G401 (cell line): Measurements from ENCODE around the gene KIF18B. TPM values are rescaled to one million over a fixed set of nuclear protein-coding genes. Genes with fewer than 3 reads are reported as not detected.

Source experiments
- DNase-seq: peaks from one replicate; pipeline ENCODE4 v3.0.0-alpha.2; 2015; ENCODE audit warnings: low spot score
- in situ Hi-C: cut with HindIII; loops from 2 replicates; pipeline ENCODE4 v1.10.0; 2016; ENCODE audit warnings: low sequenced_read_pairs, mixed read lengths
- total RNA-seq: library from RNA; depleted of rRNA; stranded (reverse); fragments of >200 nt; shearing (Covaris generic); gene quantifications from 2 replicates; pipeline ENCODE4 v1.2.3, GENCODE V29; 2014

Gene KIF18B
- total RNA-seq, 1 experiment from 2014 or later: 24.4 TPM

DNA sequence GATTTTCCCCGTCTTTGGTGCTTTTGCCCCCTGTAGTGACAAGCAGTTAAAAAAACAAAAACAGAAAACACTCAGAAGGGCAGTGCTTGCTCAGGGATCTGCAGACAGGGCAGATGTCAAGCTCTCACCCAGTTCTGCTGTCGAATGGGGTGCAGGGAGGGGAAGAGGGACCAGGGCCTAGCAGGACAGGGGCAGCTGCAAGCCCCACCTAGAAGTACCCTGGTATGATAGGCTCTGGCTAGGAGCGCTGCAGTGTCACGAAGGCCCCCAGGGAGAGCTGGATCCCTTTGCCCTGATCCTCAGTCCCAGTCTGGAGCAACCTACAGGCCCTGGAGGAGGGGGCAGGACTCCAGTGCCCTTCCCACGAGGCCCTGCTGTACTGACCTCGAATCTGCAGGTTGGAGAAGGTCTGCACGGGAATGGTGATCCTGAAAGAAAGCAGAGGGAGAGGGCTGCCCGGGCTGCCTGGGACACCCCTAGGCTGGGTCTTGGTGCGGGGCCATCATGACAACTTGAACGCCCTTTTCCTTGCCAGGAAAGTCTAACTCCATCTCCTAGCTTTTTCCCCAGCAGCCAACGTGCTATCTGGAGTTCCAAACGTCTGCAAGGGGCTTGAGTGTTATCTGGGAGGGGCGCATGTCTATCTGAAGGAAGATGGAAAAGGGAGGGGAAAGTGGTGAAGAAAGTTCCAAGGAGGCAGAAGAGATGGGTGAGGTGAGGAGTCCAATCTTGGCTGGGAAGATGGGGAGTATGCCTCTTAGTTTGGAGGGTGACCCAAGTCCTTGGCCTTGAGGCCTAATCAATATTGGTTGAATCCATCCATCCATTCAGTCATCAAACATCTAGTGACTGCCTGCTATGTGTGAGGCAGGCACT is 37.1 kb downstream of the KIF18B start:
- DNase-seq: no peak

DNA sequence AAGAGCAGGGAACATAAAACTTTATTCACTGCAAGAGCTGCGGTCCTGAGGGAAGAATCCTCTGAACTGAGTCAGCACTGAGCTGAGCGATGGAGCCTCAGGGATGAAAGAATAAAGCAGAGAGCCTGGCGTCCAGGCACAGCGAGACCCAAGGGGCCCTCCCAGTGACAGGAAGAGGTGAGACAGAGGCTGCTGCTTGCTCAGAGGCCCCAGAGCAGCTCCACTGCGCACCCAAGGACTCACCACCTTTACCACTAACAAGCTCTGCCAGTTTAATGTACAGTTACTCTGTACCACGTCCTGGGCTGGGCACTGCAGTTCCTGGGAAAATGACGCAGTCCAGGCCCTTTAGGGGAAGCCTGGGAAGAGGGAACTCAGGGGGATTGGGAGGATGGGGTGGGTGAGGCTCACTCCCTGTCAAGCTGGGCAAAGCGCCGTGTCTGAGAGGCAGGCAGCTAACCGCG is 37.9 kb downstream of the KIF18B start:
- no peak for DNase-seq
- in situ Hi-C loops: no loop called here

More for the DNA sequence above, 37.1 kb downstream of the KIF18B start:
- in situ Hi-C loops: no loop called here

GRCh38 chr17:44908761-44909326 is 38.7 kb downstream of the KIF18B start:
- no peak for DNase-seq
- in situ Hi-C loops: no loop called here

DNA sequence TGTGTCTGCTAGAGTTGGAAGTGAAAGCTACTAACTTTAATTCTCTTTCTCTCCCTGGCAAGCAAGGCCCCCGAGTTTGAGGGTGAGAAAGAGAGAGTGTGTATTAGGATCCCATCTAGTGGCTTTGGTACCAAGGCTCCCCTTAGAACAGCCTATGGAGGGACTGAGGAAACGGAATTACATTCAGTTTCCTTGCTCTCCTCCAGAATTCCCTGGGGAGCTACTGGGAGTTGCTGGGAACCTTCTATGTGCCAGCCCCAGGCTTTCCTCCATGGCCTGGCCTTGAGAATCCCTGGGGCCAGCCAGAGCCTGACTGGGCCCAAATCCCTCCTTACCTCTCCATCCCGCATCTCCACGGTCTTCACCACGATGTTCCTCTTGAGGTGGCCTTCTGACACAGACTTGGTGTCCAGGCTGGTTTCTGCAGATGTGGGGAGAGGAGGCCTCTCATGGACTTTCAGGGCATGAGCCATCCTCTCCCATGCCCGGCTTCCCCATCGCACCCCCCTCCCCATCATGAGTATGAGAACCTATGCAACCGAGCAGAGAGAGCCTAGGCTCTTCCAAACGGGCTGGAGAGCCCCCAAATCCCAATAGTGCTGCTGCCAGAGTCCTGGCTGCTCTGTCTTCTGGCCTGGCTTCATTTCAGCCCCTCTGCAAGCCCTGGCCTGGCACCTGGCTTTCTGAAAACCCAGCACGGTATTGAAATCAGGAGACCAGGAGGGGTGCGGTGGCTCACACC is 39.7 kb downstream of the KIF18B start:
- in situ Hi-C loops: no loop called here
- no peak for DNase-seq

GRCh38 chr17:44906763-44907728 is 40.5 kb downstream of the KIF18B start:
- in situ Hi-C loops: no loop called here
- DNase-seq: no peak

DNA sequence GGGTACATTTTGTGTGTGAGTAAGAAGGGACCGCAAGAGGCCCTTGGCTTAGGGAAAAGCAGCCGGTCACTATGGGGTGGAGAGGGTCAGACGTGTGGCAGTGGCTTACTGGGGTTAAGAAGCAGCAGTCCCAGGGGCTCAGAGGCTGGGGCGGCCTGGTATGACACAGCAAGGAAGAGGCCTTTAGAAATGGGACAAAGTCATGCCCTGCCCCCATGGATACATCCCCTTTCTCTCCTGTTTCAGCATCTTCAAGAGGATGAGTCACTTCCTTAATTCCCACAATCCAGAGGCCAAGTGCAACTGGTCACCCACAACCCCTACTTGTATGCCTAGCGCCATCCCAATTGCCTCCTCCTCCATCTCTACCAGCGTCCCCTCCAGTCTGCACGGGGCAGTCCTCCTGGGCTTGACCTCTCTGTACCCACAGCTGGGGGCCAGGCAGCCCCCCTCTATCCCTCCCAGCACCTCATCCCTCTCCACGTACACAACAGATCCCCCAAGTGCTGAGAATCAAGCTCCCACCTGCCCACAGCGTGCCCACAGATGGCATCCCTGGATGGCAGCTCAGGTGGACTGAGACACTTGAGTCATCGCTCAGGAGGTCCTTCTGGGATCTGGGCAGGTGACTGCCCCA is 41.4 kb downstream of the KIF18B start:
- in situ Hi-C loops: no loop called here
- no peak for DNase-seq

DNA sequence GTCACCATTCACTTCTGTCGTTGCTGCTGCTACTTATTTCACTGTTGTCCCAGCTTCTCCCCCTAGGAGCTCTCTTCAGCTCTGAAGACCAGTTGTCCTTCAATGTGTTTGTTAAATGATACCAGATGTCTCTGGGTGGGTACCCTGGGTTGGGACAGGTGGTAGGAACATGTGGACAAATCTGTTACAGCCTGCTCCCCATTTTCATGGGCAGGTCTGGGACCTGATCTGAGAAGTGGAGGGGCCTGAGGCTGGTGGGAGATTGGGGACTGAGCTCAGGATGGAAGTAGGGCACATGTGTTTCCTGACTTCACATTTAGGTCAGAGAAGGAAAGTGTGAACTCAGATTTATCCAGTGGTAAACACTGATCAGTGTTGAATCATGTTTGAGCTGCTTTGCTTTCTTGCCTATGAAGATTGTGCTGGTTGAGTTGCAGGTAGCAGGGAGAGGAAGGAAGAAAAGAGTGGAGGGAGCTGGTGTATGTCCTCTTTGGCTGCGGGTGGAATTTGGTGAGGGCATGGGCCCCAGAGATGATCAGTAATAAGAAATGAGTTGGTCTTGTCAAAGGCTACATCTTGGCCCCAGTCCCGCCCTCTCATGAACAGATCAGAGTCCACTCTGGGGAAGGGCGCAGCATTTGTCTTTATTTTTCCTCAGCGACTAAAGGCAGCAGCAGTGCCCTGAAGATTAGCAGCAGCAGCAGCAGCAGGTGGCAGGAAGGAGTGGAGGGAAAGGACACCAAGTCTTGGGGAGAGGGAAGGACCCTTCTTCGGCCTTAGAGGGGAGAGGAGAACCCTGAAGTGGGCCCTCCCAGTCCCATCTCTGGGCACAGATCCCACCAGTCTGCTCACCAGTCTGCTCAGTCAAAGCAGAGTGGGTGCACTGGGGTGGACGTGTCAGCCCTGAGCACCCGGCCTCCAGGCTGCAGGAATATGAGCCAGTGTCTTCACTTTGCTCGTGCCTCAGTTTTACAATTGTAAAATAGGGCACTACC is 42.3 kb downstream of the KIF18B start:
- in situ Hi-C loops: no loop called here
- no peak for DNase-seq

- no peak for DNase-seq
- in situ Hi-C loops: no loop called here
These were observed 43.3 kb downstream of the KIF18B start for GRCh38 chr17:44904001-44904984.

- DNase-seq: no peak
- in situ Hi-C loops: no loop called here
These were observed 44.4 kb downstream of the KIF18B start for GRCh38 chr17:44903012-44903685.

GRCh38 chr17:44902135-44902760 is 45.3 kb downstream of the KIF18B start:
- in situ Hi-C loops: no loop called here
- no peak for DNase-seq

DNA sequence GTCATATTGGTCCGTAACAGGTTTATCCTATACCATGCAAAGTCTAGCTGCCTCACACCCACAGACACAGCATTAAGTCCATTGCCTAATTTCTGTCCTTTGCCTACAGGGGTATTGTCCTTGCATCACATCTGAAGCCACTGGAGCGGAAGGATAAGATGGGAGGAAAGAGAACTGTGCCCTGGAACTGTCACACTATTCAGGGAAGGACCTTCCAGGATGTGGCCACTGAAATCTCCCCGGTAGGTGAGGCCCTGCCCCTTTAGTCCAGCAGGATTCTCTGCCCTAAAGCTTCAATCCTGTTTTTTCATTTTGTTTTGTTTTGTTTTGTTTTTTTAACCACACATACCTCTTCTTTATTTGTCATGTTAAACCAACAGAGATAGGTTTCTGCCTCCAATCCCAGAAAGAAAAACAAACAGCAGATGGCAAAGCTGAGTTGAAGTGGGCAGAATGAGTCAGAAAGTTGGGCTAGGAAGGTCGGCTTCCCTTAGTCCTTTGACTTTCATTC is 46.1 kb downstream of the KIF18B start:
- DNase-seq: no peak
- in situ Hi-C loops: no loop called here

- peak; percentile 74 for DNase-seq
These were observed 46.7 kb downstream of the KIF18B start for GRCh38 chr17:44900894-44901293.

DNA sequence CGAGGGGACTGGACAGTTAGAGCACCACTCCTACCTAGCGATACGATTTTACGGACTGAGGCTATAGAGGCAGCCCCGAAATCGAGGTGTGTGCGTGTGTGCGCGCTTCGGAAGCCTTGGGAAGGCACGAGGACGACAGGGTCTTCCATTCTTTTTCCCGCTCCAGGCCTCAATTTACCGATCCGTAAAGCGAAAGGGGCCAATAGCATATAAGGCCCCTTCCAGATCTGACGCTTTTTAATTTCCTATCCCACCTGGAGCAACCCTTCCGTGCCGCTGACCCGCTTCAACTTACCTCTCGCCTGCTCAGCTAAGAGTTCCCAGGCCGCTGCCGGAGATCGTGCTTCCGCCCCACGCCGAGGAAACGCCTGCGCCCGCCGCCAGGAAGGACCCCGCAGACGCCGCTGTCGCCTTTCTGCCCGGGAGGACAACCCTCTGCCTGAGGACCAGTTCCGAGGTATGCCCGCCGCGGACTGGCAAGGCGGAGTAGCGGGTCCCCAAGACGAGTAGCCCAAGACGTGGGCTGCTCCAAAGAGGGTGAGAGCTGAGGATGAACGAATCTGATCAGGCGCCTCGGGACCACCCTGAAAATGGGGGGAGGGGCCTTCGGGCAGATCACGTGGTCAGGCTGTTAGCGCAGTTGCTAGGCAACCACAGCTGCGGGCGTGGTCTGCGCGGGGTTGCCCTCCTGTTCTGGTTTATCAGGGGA is 48.3 kb downstream of the KIF18B start, which contains the start of gene EFTUD2:
TSS of gene EFTUD2 (minus strand) at position 372 of the 709 bp plus-strand sequence. CDS start 4,924 bp downstream, outside the sequence.
- peak; percentile 90 for DNase-seq
- in situ Hi-C loops: no loop called here

More at GRCh38 chr17:44900894-44901293, 46.7 kb downstream of the KIF18B start:
- in situ Hi-C loops: no loop called here

DNA sequence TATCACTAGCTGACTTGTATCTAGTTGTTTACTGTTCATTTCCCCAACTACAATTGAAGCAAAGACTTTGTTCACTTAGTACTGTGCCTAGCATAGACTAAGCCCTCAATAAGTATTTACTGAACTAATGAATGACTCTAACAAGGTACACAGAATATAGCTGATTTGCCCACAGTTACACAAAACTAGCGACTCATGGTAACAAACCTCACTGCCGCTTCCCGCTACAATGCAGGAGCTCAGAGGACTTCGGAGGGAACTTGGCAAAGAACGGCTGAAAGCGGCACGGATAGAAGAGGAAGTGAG is 48.9 kb downstream of the KIF18B start:
- in situ Hi-C loops: no loop called here

More for the DNA sequence above, 48.9 kb downstream of the KIF18B start:
- no peak for DNase-seq
